NCI-H2107 (cell line): Measurements from ENCODE around the gene PABPC1L2B.
"Not testable (repeated sequence)": the region's sequence is repeated elsewhere in the genome, so short reads cannot be mapped to it uniquely, and the experiment has no call there.

Experiments used
- DNase-seq: peaks from one replicate; lab custom pipeline; 2025; lab: John Stamatoyannopoulos, UW

The PABPC1L2B gene

GRCh38 chrX:73002733-73003132 is at the start of gene PABPC1L2B:
Gene PABPC1L2B, plus strand, starts transcription at chrX:73002939. Its CDS starts 704 bp downstream, at chrX:73003643.
- DNase-seq: not testable (repeated sequence)

- DNase-seq: not testable (repeated sequence)
Measured at GRCh38 chrX:72959971-72960370, 42.8 kb upstream of the PABPC1L2B start.

- not testable (repeated sequence) for DNase-seq
Measured at GRCh38 chrX:72971859-72972258, 30.9 kb upstream of the PABPC1L2B start.

- not testable (repeated sequence) for DNase-seq
Measured at GRCh38 chrX:72974885-72975284, 27.9 kb upstream of the PABPC1L2B start.

GRCh38 chrX:72980894-72981469 is 21.8 kb upstream of the PABPC1L2B start:
- not testable (repeated sequence) for DNase-seq

- DNase-seq: not testable (repeated sequence)
Measured at GRCh38 chrX:73004032-73004431, 1.3 kb downstream of the PABPC1L2B start.

GRCh38 chrX:73021361-73022092 is 18.8 kb downstream of the PABPC1L2B start:
- DNase-seq: no peak

- not testable (repeated sequence) for DNase-seq
Measured at GRCh38 chrX:73022093-73022445, 19.3 kb downstream of the PABPC1L2B start.

GRCh38 chrX:73028876-73029275 is 26.1 kb downstream of the PABPC1L2B start:
- no peak for DNase-seq
